Measurements from ENCODE around the gene CCDC40. TPM values are rescaled to one million over a fixed set of nuclear protein-coding genes. Genes with fewer than 3 reads are reported as not detected.

CCDC40 gene
- total RNA-seq, 2 donors from 2014 or later: 3.0 to 9.3 TPM

GRCh38 chr17:80142929-80143328 lies 106.5 kb downstream of the CCDC40 start:
- TF ChIP-seq CTCF (IDR thresholded peaks at IDR 0.05): no peak
- no peak overlapping the region for H3K4me3 ChIP-seq
- H3K36me3 ChIP-seq: peaks cover 63% of the 10 kb centered on the region
- no peak for DNase-seq (ENCODE audit: low spot score)
- peaks cover 0 to 22% of the 10 kb centered on the region in 2 donors for H3K4me1 ChIP-seq
- H3K27me3 ChIP-seq: no peaks in the 10 kb centered on the region
- no peak overlapping the region for H3K27ac ChIP-seq
- H3K9me3 ChIP-seq: no peaks in the 10 kb centered on the region

GRCh38 chr17:80145076-80146075 lies 108.9 kb downstream of the CCDC40 start:
- peak overlapping the region; percentile 93 to 99 for H3K4me3 ChIP-seq
- no peaks in the 10 kb centered on the region for H3K9me3 ChIP-seq
- no peak for TF ChIP-seq CTCF (IDR thresholded peaks at IDR 0.05)
- no peak for DNase-seq (ENCODE audit: low spot score)
- H3K36me3 ChIP-seq: peaks cover 39% of the 10 kb centered on the region
- peaks cover 0 to 25% of the 10 kb centered on the region in 2 donors for H3K4me1 ChIP-seq
- no peaks in the 10 kb centered on the region for H3K27me3 ChIP-seq
- peak overlapping the region; percentile 98 for H3K27ac ChIP-seq

GRCh38 chr17:80146121-80147034 lies 109.9 kb downstream of the CCDC40 start:
- no peak for TF ChIP-seq CTCF (IDR thresholded peaks at IDR 0.05)
- H3K27ac ChIP-seq: peak overlapping the region; percentile 98
- peaks cover 0 to 25% of the 10 kb centered on the region in 2 donors for H3K4me1 ChIP-seq
- DNase-seq (ENCODE audit: low spot score): no peak
- no peaks in the 10 kb centered on the region for H3K27me3 ChIP-seq
- no peaks in the 10 kb centered on the region for H3K9me3 ChIP-seq
- H3K4me3 ChIP-seq: peak overlapping the region; percentile 93 to 99
- H3K36me3 ChIP-seq: peaks cover 29% of the 10 kb centered on the region

GRCh38 chr17:80147035-80147822 lies 110.8 kb downstream of the CCDC40 start, which contains the start of gene EIF4A3:
EIF4A3 (minus strand) TSS chr17:80147128; CDS start chr17:80146961, 167 bp downstream.
- no peaks in the 10 kb centered on the region for H3K9me3 ChIP-seq
- peak within 1 kb of the TSS; percentile 93 to 99 for H3K4me3 ChIP-seq
- DNase-seq (ENCODE audit: low spot score): peak; percentile 99
- H3K36me3 ChIP-seq: peaks cover 20% of the 10 kb centered on the region
- H3K27ac ChIP-seq: peak within 1 kb of the TSS; percentile 98
- peak in 1 of 2 donors; percentile 23 for TF ChIP-seq CTCF (IDR thresholded peaks at IDR 0.05)
- H3K4me1 ChIP-seq: peaks cover 0 to 25% of the 10 kb centered on the region in 2 donors
- no peaks in the 10 kb centered on the region for H3K27me3 ChIP-seq

MicroRNAs encoded within 50 kb of the gene (microRNA counts, 767-probe panel; counts per million panel counts)
- microRNA hsa-miR-1268b: 0 to 845 counts per million in 2 donors

Small RNA genes lying within 50 kb of the gene (microRNA-seq; reads per million reads assigned to microRNA genes)
- gene MIR1268B (ENCODE audit: borderline number of aligned reads in 2 of 2, borderline replicate concordance in 1 of 2): 0 reads per million in 2 donors

Other genes starting within 250 kb of the CCDC40 start
- 1 to 10 TPM; 2.7 to 3.0 TPM for gene CBX8, start 239.6 kb upstream of the CCDC40 start, total RNA-seq
- gene CBX4, start 197.2 kb upstream of the CCDC40 start, total RNA-seq: 10 to 100 TPM; 22.8 to 24.3 TPM
- gene TBC1D16, start 770 bp upstream of the CCDC40 start, total RNA-seq: 10 to 100 TPM in 1 of 2 donors, 1 to 10 TPM in 1; 9.8 to 19.4 TPM
- gene GAA, start 64.9 kb downstream of the CCDC40 start, total RNA-seq: 10 to 100 TPM; 54.8 to 99.1 TPM
- gene EIF4A3, start 110.5 kb downstream of the CCDC40 start, total RNA-seq: 10 to 100 TPM; 24.6 to 31.0 TPM
- not detected for gene CARD14, start 133.4 kb downstream of the CCDC40 start, total RNA-seq
- gene SGSH, start 183.7 kb downstream of the CCDC40 start, total RNA-seq: 10 to 100 TPM; 10.6 to 13.7 TPM
- 1 to 10 TPM; 2.2 to 9.0 TPM for gene SLC26A11, start 183.8 kb downstream of the CCDC40 start, total RNA-seq
- gene RNF213, start 224.2 kb downstream of the CCDC40 start, total RNA-seq: 10 to 100 TPM; 27.3 to 36.8 TPM

Measured in right atrium auricular region (tissue), 2 donors.